Activated T-cell treated with anti-CD3 and anti-CD28 coated beads, Interleukin-2, amount 50 U/mL, for 72 hours (primary cell): ENCODE measurements around the gene PCSK6. TPM values are rescaled to one million over a fixed set of nuclear protein-coding genes. Genes with fewer than 3 reads are reported as not detected.
"Not testable (repeated sequence)": the region's sequence is repeated elsewhere in the genome, so short reads cannot be mapped to it uniquely, and the experiment has no call there.

ENCODE experiments used
- ATAC-seq, 2 donors: fragments of 150-1000 bp; cut with Tn5 transposase; replicated peaks in 1 of 2; 2 replicates each; pipeline ENCODE4 v1.10.0; 2021; ENCODE audit warnings: moderate library complexity in 2 of 2, mild to moderate bottlenecking in 1 of 2
- DNase-seq, 2 donors: peaks; one replicate each; pipeline ENCODE4 v3.0.0; 2021 to 2022; ENCODE audit warnings: mixed read lengths in 1 of 2
- H3K27ac Mint-ChIP-seq: one replicate; pipeline ENCODE4 v1.8.0; 2022; ENCODE audit warnings: mild to moderate bottlenecking, moderate library complexity, mixed read lengths
- H3K27me3 Mint-ChIP-seq: one replicate; pipeline ENCODE4 v1.8.0; 2022; ENCODE audit warnings: low read depth, mixed read lengths
- H3K36me3 Mint-ChIP-seq, 2 donors: one replicate each; pipeline ENCODE4 v1.8.0; 2022; ENCODE audit warnings: mixed read lengths in 2 of 2, mild to moderate bottlenecking in 1 of 2; ENCODE audit not compliant: insufficient read depth in 2 of 2
- H3K4me1 Mint-ChIP-seq: one replicate; pipeline ENCODE4 v1.8.0; 2022; ENCODE audit warnings: low read depth, mixed read lengths
- H3K4me3 Mint-ChIP-seq, 2 donors: one replicate each; pipeline ENCODE4 v1.8.0; 2022; ENCODE audit warnings: mild to moderate bottlenecking in 2 of 2, mixed read lengths in 2 of 2, moderate library complexity in 2 of 2
- H3K9me3 Mint-ChIP-seq, 2 donors: one replicate each; pipeline ENCODE4 v1.8.0; 2022; ENCODE audit warnings: mixed read lengths in 2 of 2
- total RNA-seq, 2 donors: library from RNA; stranded (reverse); gene quantifications; one replicate each; pipeline ENCODE4 v1.2.3, GENCODE V29; 2022

The PCSK6 gene
- total RNA-seq, 2 donors from 2014 or later = 0.51 to 2.3 TPM

- no peak for ATAC-seq
These were observed 23.3 kb downstream of the PCSK6 start for GRCh38 chr15:101466188-101466587.

GRCh38 chr15:101464999-101465669 lies 24.4 kb downstream of the PCSK6 start:
- peaks cover 14% of the 10 kb centered on the region for H3K4me1 Mint-ChIP-seq
- no peak overlapping the region for H3K27ac Mint-ChIP-seq
- ATAC-seq = no peak
- H3K9me3 Mint-ChIP-seq = peaks cover 3 to 4% of the 10 kb centered on the region in 2 donors
- peaks cover 21% of the 10 kb centered on the region for H3K27me3 Mint-ChIP-seq
- DNase-seq = no peak
- no peak overlapping the region for H3K4me3 Mint-ChIP-seq
- H3K36me3 Mint-ChIP-seq = no peaks in the 10 kb centered on the region

More at GRCh38 chr15:101466188-101466587, 23.3 kb downstream of the PCSK6 start:
- Mint-ChIP-seq H3K4me3 (no peak overlapping the region), H3K9me3 (peaks cover 3 to 4% of the 10 kb centered on the region in 2 donors), H3K4me1 (peaks cover 3% of the 10 kb centered on the region), H3K27me3 (peaks cover 17% of the 10 kb centered on the region), H3K27ac (no peak overlapping the region), H3K36me3 (no peaks in the 10 kb centered on the region)
- DNase-seq = no peak

GRCh38 chr15:101464256-101464998 lies 25.1 kb downstream of the PCSK6 start:
- peaks cover 24% of the 10 kb centered on the region for H3K27me3 Mint-ChIP-seq
- H3K36me3 Mint-ChIP-seq = no peaks in the 10 kb centered on the region
- no peak overlapping the region for H3K4me3 Mint-ChIP-seq
- peaks cover 3 to 4% of the 10 kb centered on the region in 2 donors for H3K9me3 Mint-ChIP-seq
- H3K27ac Mint-ChIP-seq = no peak overlapping the region
- ATAC-seq (no peak), DNase-seq (no peak)
- peaks cover 16% of the 10 kb centered on the region for H3K4me1 Mint-ChIP-seq

- not testable (repeated sequence) for H3K9me3 Mint-ChIP-seq, H3K27ac Mint-ChIP-seq, ATAC-seq, DNase-seq, H3K36me3 Mint-ChIP-seq, H3K4me3 Mint-ChIP-seq
- H3K4me1 Mint-ChIP-seq = peaks cover 16% of the 10 kb centered on the region
- H3K27me3 Mint-ChIP-seq = peaks cover 24% of the 10 kb centered on the region
These were observed 25.8 kb downstream of the PCSK6 start for GRCh38 chr15:101463696-101464095.

DNA sequence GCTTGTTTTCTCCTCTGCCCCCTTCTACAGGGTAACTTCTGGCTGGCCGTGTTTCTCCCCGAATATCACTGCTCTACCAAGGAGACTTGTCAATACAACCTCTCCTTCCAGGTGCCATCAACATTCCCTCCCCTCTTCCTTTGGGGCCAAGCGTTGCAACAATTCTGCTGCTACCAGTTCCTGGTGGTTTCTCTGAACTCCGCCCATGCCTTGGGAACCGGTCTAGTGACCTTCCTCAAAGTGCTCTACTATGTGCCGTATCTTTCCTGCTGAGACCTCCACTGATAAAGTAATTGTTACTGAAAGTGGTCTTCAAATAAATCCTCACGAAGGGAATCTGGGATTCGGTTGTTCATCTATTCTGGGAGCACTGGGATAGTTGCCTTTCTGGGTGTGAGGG lies 26.2 kb downstream of the PCSK6 start:
- H3K4me3 Mint-ChIP-seq = no peak overlapping the region
- ATAC-seq (no peak), DNase-seq (no peak)
- peaks cover 24% of the 10 kb centered on the region for H3K27me3 Mint-ChIP-seq
- H3K27ac Mint-ChIP-seq = no peak overlapping the region
- peaks cover 3 to 4% of the 10 kb centered on the region in 2 donors for H3K9me3 Mint-ChIP-seq
- H3K36me3 Mint-ChIP-seq = no peaks in the 10 kb centered on the region
- H3K4me1 Mint-ChIP-seq = peaks cover 16% of the 10 kb centered on the region

DNA sequence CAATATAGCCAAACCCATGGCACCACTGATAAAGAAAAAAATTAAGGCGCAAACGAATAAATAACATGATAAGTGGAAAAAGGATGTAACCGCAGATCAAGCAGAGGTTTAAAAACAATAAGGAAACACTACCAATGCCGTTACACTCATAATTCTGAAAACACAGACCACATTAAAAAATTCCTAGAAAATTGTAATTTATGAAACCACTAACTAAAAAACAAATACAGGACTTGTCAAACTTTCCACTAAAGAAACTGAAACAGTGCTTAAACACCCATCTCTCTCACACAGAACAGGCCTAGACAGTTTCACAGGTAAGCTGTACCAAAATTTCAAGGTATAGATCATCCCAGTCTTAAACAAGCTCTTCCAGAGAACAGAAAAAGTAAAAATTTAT lies 28.4 kb downstream of the PCSK6 start:
- ATAC-seq = peak; percentile 69 to 76
- H3K9me3 Mint-ChIP-seq = peaks cover 3 to 4% of the 10 kb centered on the region in 2 donors
- no peaks in the 10 kb centered on the region for H3K36me3 Mint-ChIP-seq
- peaks cover 17% of the 10 kb centered on the region for H3K27me3 Mint-ChIP-seq
- peaks cover 16% of the 10 kb centered on the region for H3K4me1 Mint-ChIP-seq
- no peak for DNase-seq
- peak overlapping the region; percentile 29 for H3K27ac Mint-ChIP-seq
- H3K4me3 Mint-ChIP-seq = peak overlapping the region in 1 of 2 donors; percentile 28

GRCh38 chr15:101459579-101460300 lies 29.8 kb downstream of the PCSK6 start:
- ATAC-seq = no peak
- Mint-ChIP-seq H3K4me1 (peaks cover 23% of the 10 kb centered on the region), H3K27me3 (peaks cover 7% of the 10 kb centered on the region), H3K9me3 (no peaks in the 10 kb centered on the region), H3K4me3 (no peak overlapping the region), H3K27ac (peak overlapping the region; percentile 55), H3K36me3 (no peaks in the 10 kb centered on the region)
- no peak for DNase-seq

DNA sequence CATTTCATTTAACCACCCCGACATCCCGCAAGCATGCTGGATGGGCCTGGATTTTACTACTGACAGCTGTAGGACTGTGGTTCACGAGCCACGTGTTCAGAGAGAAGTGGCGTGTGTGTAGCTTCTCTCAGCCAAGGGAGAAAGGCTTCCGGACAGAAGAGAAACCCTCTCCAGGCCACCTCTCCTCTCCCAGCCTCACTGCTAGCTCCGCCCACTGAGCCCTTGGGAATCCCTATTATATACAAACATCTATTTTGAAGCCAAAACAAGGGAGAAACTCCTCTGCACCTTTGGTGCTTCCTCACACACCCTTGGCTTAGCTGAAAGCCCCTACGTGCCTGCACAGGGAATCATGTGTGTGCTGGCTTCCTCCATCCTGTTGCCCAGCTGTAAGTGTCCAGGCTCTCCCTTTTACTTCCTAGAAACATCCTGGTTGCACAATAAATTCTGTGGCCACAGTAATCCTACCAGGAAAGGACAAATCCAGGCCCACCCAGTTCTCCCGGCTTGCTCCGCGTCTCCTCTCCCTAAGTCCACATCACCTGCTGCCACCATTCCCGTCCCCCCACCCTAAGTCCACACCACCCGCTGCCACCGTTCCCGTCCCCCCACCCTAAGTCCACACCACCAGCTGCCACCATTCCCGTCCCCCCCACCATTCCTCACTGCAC lies 30.5 kb downstream of the PCSK6 start:
- no peak for DNase-seq
- no peak overlapping the region for H3K4me3 Mint-ChIP-seq
- H3K27me3 Mint-ChIP-seq = peaks cover 7% of the 10 kb centered on the region
- no peaks in the 10 kb centered on the region for H3K36me3 Mint-ChIP-seq
- H3K9me3 Mint-ChIP-seq = no peaks in the 10 kb centered on the region
- no peak for ATAC-seq
- H3K27ac Mint-ChIP-seq = no peak overlapping the region
- H3K4me1 Mint-ChIP-seq = peaks cover 23% of the 10 kb centered on the region

GRCh38 chr15:101458158-101458900 lies 31.2 kb downstream of the PCSK6 start:
- DNase-seq (no peak), ATAC-seq (no peak)
- Mint-ChIP-seq H3K4me3 (no peak overlapping the region), H3K27me3 (peaks cover 7% of the 10 kb centered on the region), H3K4me1 (peaks cover 23% of the 10 kb centered on the region), H3K36me3 (no peaks in the 10 kb centered on the region), H3K9me3 (no peaks in the 10 kb centered on the region), H3K27ac (no peak overlapping the region)

DNA sequence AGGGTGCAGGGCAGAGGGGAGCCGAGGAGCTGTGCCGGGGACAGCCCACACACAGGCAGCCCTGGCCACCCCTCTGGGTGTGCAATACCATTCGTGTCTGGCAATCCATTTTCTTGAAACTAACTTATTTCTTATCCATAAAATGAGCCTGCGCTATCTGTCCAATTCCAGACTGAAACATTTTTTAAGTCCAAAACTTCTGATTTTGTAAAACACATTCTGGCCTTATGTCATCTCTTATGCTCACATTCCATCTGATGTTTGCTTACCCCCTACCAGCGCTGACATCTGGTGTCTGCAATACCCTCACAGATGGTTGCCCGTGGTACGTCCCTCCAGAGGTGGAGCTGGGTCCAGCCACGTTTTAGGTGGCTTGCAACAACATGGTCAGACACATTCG lies 31.8 kb downstream of the PCSK6 start:
- Mint-ChIP-seq H3K27ac (no peak overlapping the region), H3K4me1 (peaks cover 23% of the 10 kb centered on the region), H3K36me3 (no peaks in the 10 kb centered on the region), H3K4me3 (no peak overlapping the region), H3K27me3 (peaks cover 8% of the 10 kb centered on the region), H3K9me3 (no peaks in the 10 kb centered on the region)
- ATAC-seq (no peak), DNase-seq (no peak)

DNA sequence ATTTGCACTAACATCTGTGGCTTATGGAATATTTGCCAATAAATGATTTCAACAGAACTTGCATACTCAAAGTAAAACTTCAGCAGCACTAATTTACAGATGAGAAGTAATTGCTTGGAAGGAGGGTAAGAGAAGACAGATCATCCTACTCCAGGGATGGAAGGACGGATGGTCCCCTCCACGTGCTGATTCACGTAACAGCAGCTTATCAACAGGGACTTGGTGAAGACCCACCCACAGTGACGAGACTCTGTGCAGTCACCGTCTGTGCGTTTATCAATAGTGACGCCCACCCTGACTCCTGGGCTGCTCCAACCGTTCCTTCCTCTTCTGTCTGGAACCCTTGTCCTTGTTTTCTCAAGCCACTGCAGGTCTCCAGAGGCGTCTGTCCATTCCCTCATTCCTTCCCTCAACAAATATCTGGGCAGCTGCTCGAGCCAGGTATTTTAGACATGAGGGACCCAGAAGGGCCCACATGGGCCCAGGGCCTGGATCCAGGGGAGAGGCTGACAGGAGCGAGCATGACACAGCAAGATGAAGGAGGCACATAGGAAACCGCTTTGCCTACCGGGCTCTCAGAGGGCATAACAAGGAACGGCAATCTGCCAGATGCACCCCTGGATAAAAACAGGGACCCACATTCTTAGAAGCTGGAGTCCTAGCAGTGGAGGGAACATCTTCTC lies 33.3 kb downstream of the PCSK6 start:
- no peaks in the 10 kb centered on the region for H3K36me3 Mint-ChIP-seq
- H3K27ac Mint-ChIP-seq = no peak overlapping the region
- peaks cover 20% of the 10 kb centered on the region for H3K4me1 Mint-ChIP-seq
- H3K9me3 Mint-ChIP-seq = no peaks in the 10 kb centered on the region
- peaks cover 17% of the 10 kb centered on the region for H3K27me3 Mint-ChIP-seq
- DNase-seq (no peak), ATAC-seq (no peak)
- no peak overlapping the region for H3K4me3 Mint-ChIP-seq
